RWPE1 (cell line): ENCODE measurements around the gene AXIN2.

ENCODE experiments used
- CTCF ChIA-PET: fragments of 350-600 bp; sonication (Branson Sonifier 250); formaldehyde crosslinking; extraction: SDS; loops from one replicate; lab custom pipeline; 2021; lab: Yijun Ruan, JAX
- POLR2A ChIA-PET: fragments of 400-600 bp; formaldehyde crosslinking; extraction: SDS; loops from one replicate; lab custom pipeline; 2020; ENCODE audit warnings: antibody characterized with exemption; ENCODE audit not compliant: low non-redundant PET; lab: Yijun Ruan, JAX
- DNase-seq: peaks from one replicate; pipeline ENCODE4 v3.0.0; 2012; ENCODE audit warnings: low spot score
- H3K27ac ChIP-seq: fragments of 450-650 bp; 2 replicates; pipeline ENCODE4 v1.5.1; 2017
- CTCF ChIP-seq: fragments of 450-650 bp; conservative IDR thresholded peaks from 2 replicates; pipeline ENCODE4 v1.5.1; 2017; ENCODE audit warnings: low read depth, mild to moderate bottlenecking

Gene AXIN2

DNA sequence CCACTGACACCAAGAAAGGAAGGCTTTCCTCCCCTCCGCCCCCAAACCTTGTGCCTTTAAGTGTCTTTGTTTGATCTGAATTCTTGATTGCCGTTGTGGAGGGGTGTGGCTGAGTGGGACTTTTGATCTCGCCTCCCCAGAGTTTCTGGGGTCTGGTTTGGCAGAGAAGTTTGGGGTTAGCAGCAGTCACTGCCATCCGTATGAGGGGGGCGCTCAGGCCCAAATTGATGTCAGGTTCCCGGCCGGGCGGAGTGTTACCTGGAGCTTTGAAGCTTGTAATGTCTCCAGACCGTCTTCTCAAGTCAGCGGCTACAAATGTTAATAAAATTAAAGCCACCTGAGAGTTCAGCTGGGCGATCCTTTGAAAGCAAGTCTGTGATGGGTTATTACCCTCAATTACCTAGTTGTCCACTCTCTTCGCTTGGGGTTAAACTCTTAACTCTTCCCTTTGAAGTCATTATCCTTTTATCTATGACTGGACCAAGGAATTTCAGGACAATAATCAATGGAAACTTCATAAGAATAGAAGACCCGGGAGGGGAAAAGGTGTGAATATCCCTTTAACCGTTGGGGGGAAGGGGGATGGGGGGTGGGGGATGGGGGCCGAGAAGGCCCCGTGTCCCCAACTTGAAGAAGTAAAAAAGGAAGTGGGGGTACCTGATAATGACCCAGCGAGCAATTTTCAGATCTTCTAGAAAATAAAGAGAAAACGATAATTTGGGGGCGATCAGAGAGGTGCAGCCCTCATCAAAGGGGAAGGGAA lies 31.8 kb upstream of the AXIN2 start:
- ChIA-PET CTCF (no interaction called here), POLR2A (no interaction called here)
- TF ChIP-seq CTCF, result no peak
- no peak overlapping the region for H3K27ac ChIP-seq
- no peak for DNase-seq

GRCh38 chr17:65592125-65592965 lies 30.9 kb upstream of the AXIN2 start:
- ChIA-PET POLR2A (no interaction called here), CTCF (no interaction called here)
- no peak for DNase-seq
- H3K27ac ChIP-seq, result no peak overlapping the region
- no peak for TF ChIP-seq CTCF

DNA sequence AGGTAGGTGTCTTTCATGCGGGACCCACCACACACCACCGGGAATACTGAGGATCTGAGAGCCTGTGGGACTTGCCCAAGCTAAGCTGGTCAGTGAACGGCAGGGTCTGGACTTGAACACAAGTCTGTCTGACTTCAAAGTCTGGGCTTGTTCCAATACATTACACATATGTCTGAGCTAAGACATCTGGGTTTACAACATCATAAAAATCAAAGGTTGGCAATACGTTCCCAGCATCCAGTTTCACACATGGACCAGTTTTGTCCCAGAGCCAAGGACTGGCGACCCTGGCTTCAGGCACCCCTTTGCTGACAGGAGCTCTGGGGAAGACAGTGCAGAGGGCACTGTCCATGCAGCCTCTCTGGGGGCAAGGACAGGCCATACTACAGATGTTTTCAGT lies 27.9 kb upstream of the AXIN2 start:
- TF ChIP-seq CTCF, result no peak
- H3K27ac ChIP-seq, result no peak overlapping the region
- ChIA-PET POLR2A (no interaction called here), CTCF (no interaction called here)
- DNase-seq, result no peak

GRCh38 chr17:65588181-65588808 lies 26.8 kb upstream of the AXIN2 start:
- CTCF ChIA-PET, result interaction anchor here (1.3 to 1.4 kb wide), 2 partner anchors 10 to 274 kb away, joined by 3 to 5 read pairs; no protein-coding TSS in a partner anchor
- POLR2A ChIA-PET, result no interaction called here
- TF ChIP-seq CTCF, result no peak
- DNase-seq, result no peak
- H3K27ac ChIP-seq, result no peak overlapping the region

DNA sequence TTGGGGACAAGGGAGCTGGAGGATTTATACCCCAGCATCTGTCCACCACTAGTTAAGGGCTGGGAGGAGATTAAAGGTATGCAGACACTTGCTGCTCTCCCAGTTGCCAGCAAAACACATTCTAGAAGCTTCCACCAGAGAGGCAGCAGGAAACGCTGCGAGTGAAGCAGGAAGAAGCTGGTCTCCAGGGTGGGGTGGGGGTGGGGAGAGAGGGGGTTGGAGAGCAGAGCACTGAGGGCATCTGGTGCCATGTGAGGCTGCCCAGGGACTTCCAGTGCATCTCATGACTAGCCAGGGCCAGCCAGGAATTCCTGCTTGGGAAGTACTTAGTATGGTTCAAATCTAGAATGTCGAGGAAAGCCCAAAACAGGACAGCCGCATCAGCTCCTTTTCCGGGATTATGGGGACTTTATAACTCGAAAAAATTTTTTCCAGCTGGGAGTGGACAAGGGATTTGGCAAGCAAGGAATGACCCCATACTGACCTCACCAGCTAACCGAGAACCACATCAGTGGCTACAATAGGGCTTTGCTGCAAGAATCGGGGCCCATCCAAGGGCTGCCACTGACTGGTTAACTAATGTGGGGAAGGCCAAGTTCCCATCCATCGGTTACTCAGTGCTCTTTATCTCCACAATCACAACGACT lies 26.2 kb upstream of the AXIN2 start:
- POLR2A ChIA-PET, result no interaction called here
- no peak overlapping the region for H3K27ac ChIP-seq
- CTCF ChIA-PET, result interaction anchor here (1.3 to 1.4 kb wide), 2 partner anchors 11 to 274 kb away, joined by 3 to 5 read pairs; no protein-coding TSS in a partner anchor
- DNase-seq, result no peak
- no peak for TF ChIP-seq CTCF

- no peak for DNase-seq
- H3K27ac ChIP-seq, result no peak overlapping the region
- TF ChIP-seq CTCF, result no peak
- POLR2A ChIA-PET, result no interaction called here
- CTCF ChIA-PET, result no interaction called here
Observed at GRCh38 chr17:65586899-65587298, 25.5 kb upstream of the AXIN2 start.
